ENCODE data around the gene SIRPA. TPM values are rescaled to one million over a fixed set of nuclear protein-coding genes. Genes with fewer than 3 reads are reported as not detected.

Gene SIRPA
- total and polyA plus RNA-seq, 10 of the 15 experiments (the other 5 are each of a cell fraction or from before 2014, with no cell fraction given) = 1.7 to 13.2 (median 5.0) TPM

- TF ChIP-seq YBX1 (IDR thresholded peaks at IDR 0.05) = no peak
- no peak for TF ChIP-seq SMAD1 (IDR thresholded peaks at IDR 0.05; ENCODE audit: low read depth, partially characterized antibody)
- TF ChIP-seq SREBF1 (IDR thresholded peaks at IDR 0.05; ENCODE audit: low read length) = no peak
- TF ChIP-seq FOXM1 (IDR thresholded peaks at IDR 0.05; ENCODE audit: low read depth, low read length) = no peak
- TF ChIP-seq ZNF207 (IDR thresholded peaks at IDR 0.05; ENCODE audit: borderline replicate concordance) = no peak
- no peak for TF ChIP-seq ATF2 (IDR thresholded peaks at IDR 0.05; ENCODE audit: low read length)
- no peak for TF ChIP-seq ZNF384 (IDR thresholded peaks at IDR 0.05; ENCODE audit: borderline replicate concordance, low read depth, low read length)
- no peak for TF ChIP-seq IKZF2 (IDR thresholded peaks at IDR 0.05)
- TF ChIP-seq BHLHE40 (IDR thresholded peaks at IDR 0.05; ENCODE audit: borderline replicate concordance in 1 of 2, low read depth in 2 of 2, low read length in 1 of 2) = no peak
- no peak for TF ChIP-seq RAD51 (IDR thresholded peaks at IDR 0.05)
- no peak for TF ChIP-seq SIX5 (IDR thresholded peaks at IDR 0.05; ENCODE audit: low read depth, low read length, severe bottlenecking)
- Histone ChIP-seq H4K20me1 (ENCODE audit: control insufficient read depth, insufficient read depth) (no peaks in the 10 kb centered on the region), H3K9me3 (replicated peaks; ENCODE audit: control insufficient read depth, insufficient read depth, low read length) (no peaks in the 10 kb centered on the region), H3K79me2 (ENCODE audit: control insufficient read depth, insufficient read depth, low read length) (no peaks in the 10 kb centered on the region), H3K9ac (ENCODE audit: control insufficient read depth, insufficient read depth, low read length) (no peak overlapping the region), H3K4me3 (no peak overlapping the region), H3K36me3 (ENCODE audit: control insufficient read depth in 2 of 2, insufficient read depth in 2 of 2, low read length in 1 of 2) (no peaks in the 10 kb centered on the region), H3K27me3 (replicated peaks in 1 of 2; ENCODE audit: control insufficient read depth in 2 of 2, insufficient read depth in 2 of 2, low read length in 1 of 2) (no peaks in the 10 kb centered on the region), H3K4me1 (ENCODE audit: control insufficient read depth, insufficient read depth, low read length) (peaks cover 18% of the 10 kb centered on the region), H3K4me2 (ENCODE audit: control insufficient read depth, insufficient read depth) (no peak overlapping the region), H3K27ac (ENCODE audit: control insufficient read depth, insufficient read depth) (no peak overlapping the region), H2AFZ (ENCODE audit: control insufficient read depth, low read depth, low read length) (no peak overlapping the region)
- in situ Hi-C loops (cut with MboI) = no loop called here
- intact Hi-C loops (cut with micrococcal nuclease; ENCODE audit: unreplicated experiment) = no loop called here
- ATAC-seq (no peak), DNase-seq (ENCODE audit: low read depth, low spot score) (no peak), FAIRE-seq (no peak)
- ChIA-PET SMC1A (ENCODE audit: uncharacterized antibody, unreplicated experiment) (interaction anchor here (1.2 kb wide), 1 partner anchor 10 kb away, joined by 9 read pairs; no protein-coding TSS in a partner anchor), RAD21 (ENCODE audit: unreplicated experiment) (no interaction called here), CTCF (interaction anchor here (0.9 to 2.0 kb wide), 3 partner anchors 12 to 78 kb away, joined by 3 to 5 read pairs (median 3); no protein-coding TSS in a partner anchor), POLR2A (interaction anchor here (1.0 kb wide), 1 partner anchor 9 kb away, joined by 3 read pairs; no protein-coding TSS in a partner anchor)
- WGBS (ENCODE audit: insufficient coverage, insufficient replicate concordance, low lambda C conversion rate, missing lambda C conversion rate) = 48% methylated on average over 6 of the region's 6 CpGs
- no TSS peak for BruUV-seq (replicated peaks)
Observed at GRCh38 chr20:1855109-1855508, 40.1 kb upstream of the SIRPA start.

Measured in GM12878 (cell line).